ENCODE measurements around the gene KCNK7. TPM values are rescaled to one million over a fixed set of nuclear protein-coding genes. Genes with fewer than 3 reads are reported as not detected.

The KCNK7 gene
- total RNA-seq, 2 experiments from 2014 or later = 4.9 to 5.0 TPM

DNA sequence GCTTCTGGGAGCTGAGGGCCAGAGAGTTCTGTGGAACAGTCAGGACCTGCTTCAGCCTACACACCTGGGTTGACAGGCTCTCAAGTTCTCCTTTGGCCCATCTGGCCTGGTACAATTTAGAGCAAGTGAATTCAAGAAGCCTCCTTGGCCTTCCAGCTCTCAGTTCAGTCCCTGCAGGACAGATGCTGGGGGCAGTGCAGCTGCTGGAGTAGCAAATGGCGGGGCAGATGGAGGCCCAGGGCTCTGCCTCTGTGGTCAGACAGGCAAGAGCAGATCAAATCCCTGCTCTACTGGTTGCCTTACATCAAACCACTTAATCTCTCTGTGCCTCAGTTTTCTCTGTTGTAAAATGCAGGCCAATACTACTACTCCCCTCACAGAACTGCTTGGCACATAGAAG is 8.7 kb upstream of the KCNK7 start:
- H3K27ac Mint-ChIP-seq = no peak overlapping the region
- TF ChIP-seq, protein P1, sequence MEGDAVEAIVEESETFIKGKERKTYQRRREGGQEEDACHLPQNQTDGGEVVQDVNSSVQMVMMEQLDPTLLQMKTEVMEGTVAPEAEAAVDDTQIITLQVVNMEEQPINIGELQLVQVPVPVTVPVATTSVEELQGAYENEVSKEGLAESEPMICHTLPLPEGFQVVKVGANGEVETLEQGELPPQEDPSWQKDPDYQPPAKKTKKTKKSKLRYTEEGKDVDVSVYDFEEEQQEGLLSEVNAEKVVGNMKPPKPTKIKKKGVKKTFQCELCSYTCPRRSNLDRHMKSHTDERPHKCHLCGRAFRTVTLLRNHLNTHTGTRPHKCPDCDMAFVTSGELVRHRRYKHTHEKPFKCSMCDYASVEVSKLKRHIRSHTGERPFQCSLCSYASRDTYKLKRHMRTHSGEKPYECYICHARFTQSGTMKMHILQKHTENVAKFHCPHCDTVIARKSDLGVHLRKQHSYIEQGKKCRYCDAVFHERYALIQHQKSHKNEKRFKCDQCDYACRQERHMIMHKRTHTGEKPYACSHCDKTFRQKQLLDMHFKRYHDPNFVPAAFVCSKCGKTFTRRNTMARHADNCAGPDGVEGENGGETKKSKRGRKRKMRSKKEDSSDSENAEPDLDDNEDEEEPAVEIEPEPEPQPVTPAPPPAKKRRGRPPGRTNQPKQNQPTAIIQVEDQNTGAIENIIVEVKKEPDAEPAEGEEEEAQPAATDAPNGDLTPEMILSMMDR (IDR thresholded peaks at IDR 0.05) = no peak
- peaks cover 3% of the 10 kb centered on the region for H3K4me1 ChIP-seq (ENCODE audit: insufficient read depth, low read length)
- H3K4me1 Mint-ChIP-seq (ENCODE audit: low read depth) = peaks cover 5% of the 10 kb centered on the region
- ATAC-seq (ENCODE audit: poor library complexity) (no peak), DNase-seq (no peak)
- no peak overlapping the region for H3K4me3 ChIP-seq (ENCODE audit: low read length)
- peaks cover 69% of the 10 kb centered on the region for H3K36me3 Mint-ChIP-seq (ENCODE audit: low read depth)
- POLR2A ChIA-PET = interaction anchor here (1.3 to 1.9 kb wide), 2 partner anchors 11 to 13 kb away, joined by 3 to 8 read pairs; partner anchors contain the start of gene PCNX3
- CTCF ChIA-PET = interaction anchor here (2.9 kb wide), 1 partner anchor 11 kb away, joined by 13 read pairs; no protein-coding TSS in a partner anchor
- H3K27me3 Mint-ChIP-seq = no peaks in the 10 kb centered on the region
- intact Hi-C loops (cut with DNase I, micrococcal nuclease) = no loop called here
- H3K9me3 ChIP-seq (ENCODE audit: control insufficient read depth in 1 of 2, insufficient read depth in 1 of 2, low read length in 2 of 2) = no peaks in the 10 kb centered on the region
- H3K36me3 ChIP-seq (ENCODE audit: insufficient read depth, low read length) = peaks cover 65% of the 10 kb centered on the region
- no peaks in the 10 kb centered on the region for H3K27me3 ChIP-seq (ENCODE audit: control insufficient read depth in 1 of 2, insufficient read depth in 2 of 2, low read length in 2 of 2)
- no peak overlapping the region for H3K27ac ChIP-seq (ENCODE audit: low read depth in 1 of 2, low read length in 2 of 2)
- no peaks in the 10 kb centered on the region for H3K9me3 Mint-ChIP-seq
- no peak overlapping the region for H3K4me3 Mint-ChIP-seq

DNA sequence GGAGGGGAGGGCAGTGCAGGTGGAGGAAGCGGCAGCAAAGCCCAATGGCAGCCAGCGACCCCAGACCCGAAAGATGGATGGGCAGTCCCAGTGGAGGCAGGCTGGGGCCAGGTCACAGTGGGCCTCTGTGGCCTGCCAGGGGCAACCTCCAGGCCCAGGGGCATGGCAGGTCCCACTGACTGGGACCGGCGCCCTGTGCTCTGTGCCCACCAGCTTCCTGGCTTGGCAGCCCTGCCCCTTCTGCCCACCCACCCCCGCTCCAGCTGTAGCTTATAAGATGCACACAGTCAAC is 4.3 kb upstream of the KCNK7 start:
- no peak for DNase-seq
- Mint-ChIP-seq H3K27ac (no peak overlapping the region), H3K9me3 (no peaks in the 10 kb centered on the region), H3K4me1 (ENCODE audit: low read depth) (peaks cover 8% of the 10 kb centered on the region), H3K4me3 (no peak overlapping the region), H3K36me3 (ENCODE audit: low read depth) (peaks cover 51% of the 10 kb centered on the region), H3K27me3 (no peaks in the 10 kb centered on the region)
- Histone ChIP-seq H3K27ac (ENCODE audit: low read depth in 1 of 2, low read length in 2 of 2) (no peak overlapping the region), H3K4me1 (ENCODE audit: insufficient read depth, low read length) (peaks cover 13% of the 10 kb centered on the region), H3K27me3 (ENCODE audit: control insufficient read depth in 1 of 2, insufficient read depth in 2 of 2, low read length in 2 of 2) (no peaks in the 10 kb centered on the region), H3K4me3 (ENCODE audit: low read length) (no peak overlapping the region), H3K9me3 (ENCODE audit: control insufficient read depth in 1 of 2, insufficient read depth in 1 of 2, low read length in 2 of 2) (no peaks in the 10 kb centered on the region), H3K36me3 (ENCODE audit: insufficient read depth, low read length) (peaks cover 48% of the 10 kb centered on the region)
- TF ChIP-seq, protein P1 (IDR thresholded peaks at IDR 0.05) = no peak
- intact Hi-C loops (cut with DNase I, micrococcal nuclease) = no loop called here
- ChIA-PET CTCF (no interaction called here), POLR2A (no interaction called here)
- ATAC-seq (ENCODE audit: poor library complexity) = no peak

DNA sequence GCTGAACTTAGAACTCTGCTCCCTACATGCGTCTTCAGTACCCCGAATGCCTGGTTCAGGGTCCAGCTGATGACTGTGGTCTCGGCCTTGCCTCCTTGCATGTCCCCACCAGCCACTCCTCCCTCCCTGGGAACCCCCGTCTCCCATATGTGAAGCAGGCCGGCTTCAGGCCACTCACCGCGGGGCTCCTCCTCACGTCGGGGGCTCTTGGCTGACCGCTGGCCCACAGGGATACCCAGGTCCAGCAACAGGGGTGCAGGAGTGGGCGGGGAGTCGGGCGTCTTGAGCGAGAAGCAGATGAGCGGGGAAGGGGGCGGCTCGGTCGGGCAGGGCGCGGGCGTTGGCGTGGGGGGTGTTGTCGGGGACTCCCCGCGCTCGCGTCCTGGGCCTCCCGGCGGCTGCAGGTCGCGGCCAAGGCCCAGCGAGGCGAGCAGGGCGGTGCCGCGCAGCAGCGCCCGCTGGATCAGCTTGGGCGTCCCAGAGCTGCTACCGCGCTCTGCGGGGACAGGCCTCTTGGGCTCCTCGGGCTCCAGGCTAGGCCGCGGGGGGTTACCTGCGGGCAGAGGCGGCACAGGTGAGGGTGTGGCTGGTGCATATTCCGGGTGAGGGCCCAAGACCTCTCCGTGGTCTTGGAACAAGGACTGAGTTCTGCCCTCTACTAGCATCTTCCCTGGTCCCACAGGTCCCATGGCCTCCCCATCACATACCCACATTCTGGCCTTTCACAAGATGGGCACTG is 3.8 kb upstream of the KCNK7 start:
- no peak overlapping the region for H3K27ac ChIP-seq (ENCODE audit: low read depth in 1 of 2, low read length in 2 of 2)
- H3K9me3 ChIP-seq (ENCODE audit: control insufficient read depth in 1 of 2, insufficient read depth in 1 of 2, low read length in 2 of 2) = no peaks in the 10 kb centered on the region
- peaks cover 10% of the 10 kb centered on the region for H3K4me1 Mint-ChIP-seq (ENCODE audit: low read depth)
- ATAC-seq (ENCODE audit: poor library complexity) (no peak), DNase-seq (no peak)
- no peak overlapping the region for H3K4me3 Mint-ChIP-seq
- no peaks in the 10 kb centered on the region for H3K27me3 ChIP-seq (ENCODE audit: control insufficient read depth in 1 of 2, insufficient read depth in 2 of 2, low read length in 2 of 2)
- H3K36me3 Mint-ChIP-seq (ENCODE audit: low read depth) = peaks cover 48% of the 10 kb centered on the region
- H3K9me3 Mint-ChIP-seq = no peaks in the 10 kb centered on the region
- no peak overlapping the region for H3K27ac Mint-ChIP-seq
- POLR2A ChIA-PET = no interaction called here
- intact Hi-C loops (cut with DNase I, micrococcal nuclease) = no loop called here
- H3K36me3 ChIP-seq (ENCODE audit: insufficient read depth, low read length) = peaks cover 43% of the 10 kb centered on the region
- no peak overlapping the region for H3K4me3 ChIP-seq (ENCODE audit: low read length)
- CTCF ChIA-PET = no interaction called here
- peaks cover 16% of the 10 kb centered on the region for H3K4me1 ChIP-seq (ENCODE audit: insufficient read depth, low read length)
- TF ChIP-seq, protein P1 (IDR thresholded peaks at IDR 0.05) = no peak
- no peaks in the 10 kb centered on the region for H3K27me3 Mint-ChIP-seq
